DND-41 (cell line): ENCODE data around the gene ZC3H12A.

Source experiments
- ATAC-seq: fragments of 200-7000 bp; cut with Tn5 transposase; 3 replicates; pipeline ENCODE4 v1.9.1; 2021; ENCODE audit warnings: low read depth; ENCODE audit not compliant: insufficient read depth
- DNase-seq: peaks from one replicate; pipeline ENCODE4 v3.0.0-alpha.2; 2020
- H2AFZ ChIP-seq: 2 replicates; pipeline ENCODE4 v1.6.0; 2012; ENCODE audit warnings: low read depth, low read length
- H3K27ac ChIP-seq: 2 replicates; pipeline ENCODE4 v1.5.1; 2012; ENCODE audit warnings: low read length, inconsistent platforms
- H3K27me3 ChIP-seq: fragments of 200-600 bp; sonication (generic); 2 replicates; pipeline ENCODE4 v1.6.0; 2012; ENCODE audit warnings: low read length, mild to moderate bottlenecking, inconsistent platforms; ENCODE audit not compliant: insufficient read depth, poor library complexity
- H3K36me3 ChIP-seq: 2 replicates; pipeline ENCODE4 v1.5.1; 2012; ENCODE audit warnings: low read length, inconsistent platforms; ENCODE audit not compliant: insufficient read depth
- H3K4me1 ChIP-seq: 2 replicates; pipeline ENCODE4 v1.5.1; 2012; ENCODE audit warnings: mild to moderate bottlenecking, low read length; ENCODE audit not compliant: insufficient read depth
- H3K4me2 ChIP-seq: 2 replicates; pipeline ENCODE4 v1.6.0; 2012; ENCODE audit warnings: mild to moderate bottlenecking, moderate library complexity, low read length, inconsistent platforms; ENCODE audit not compliant: insufficient read depth
- H3K4me3 ChIP-seq, 2 experiments: fragments of 200-600 bp in 1 of 2; shearing (Covaris generic) in 1 of 2; 2 replicates each; pipeline ENCODE4 v1.5.1; 2012 to 2016; ENCODE audit warnings: inconsistent platforms in 2 of 2, low read length in 2 of 2, mild to moderate bottlenecking in 2 of 2, low read depth in 1 of 2, moderate library complexity in 1 of 2
- H3K79me2 ChIP-seq: 2 replicates; pipeline ENCODE4 v1.6.0; 2012; ENCODE audit warnings: low read length, inconsistent platforms; ENCODE audit not compliant: insufficient read depth
- H3K9ac ChIP-seq: 2 replicates; pipeline ENCODE4 v1.6.0; 2012; ENCODE audit warnings: low read depth, mild to moderate bottlenecking, inconsistent platforms, low read length, moderate library complexity
- H3K9me3 ChIP-seq: 2 replicates; pipeline ENCODE4 v1.5.1; 2012; ENCODE audit warnings: low read length, moderate library complexity, mild to moderate bottlenecking, inconsistent platforms; ENCODE audit not compliant: insufficient read depth, severe bottlenecking
- H4K20me1 ChIP-seq: 2 replicates; pipeline ENCODE4 v1.6.0; 2012; ENCODE audit warnings: low read length; ENCODE audit not compliant: insufficient read depth
- CTCF ChIP-seq: IDR thresholded peaks from 2 replicates; pipeline ENCODE4 v1.5.1; 2012; ENCODE audit warnings: borderline replicate concordance, low read length, moderate library complexity, mild to moderate bottlenecking; ENCODE audit not compliant: poor library complexity, severe bottlenecking; ENCODE audit errors: extremely low read depth
- EZH2 ChIP-seq: IDR thresholded peaks from 3 replicates; pipeline ENCODE4 v1.6.1; 2012; ENCODE audit warnings: borderline replicate concordance, low read depth, mild to moderate bottlenecking, moderate library complexity, low read length, inconsistent platforms; ENCODE audit not compliant: severe bottlenecking

The ZC3H12A gene

GRCh38 chr1:37478890-37479254 is 4.5 kb downstream of the ZC3H12A start:
- no peak for TF ChIP-seq CTCF
- TF ChIP-seq EZH2, result no peak
- ATAC-seq (no peak), DNase-seq (no peak)
- H4K20me1 ChIP-seq, result peaks cover 50% of the 10 kb centered on the region
- peaks cover 39% of the 10 kb centered on the region for H3K79me2 ChIP-seq
- no peak overlapping the region for H3K4me3 ChIP-seq
- peak overlapping the region; percentile 10; the same call in 1 of the 2 replicates for H3K4me2 ChIP-seq
- 0 out of 2 replicates have a peak overlapping the region, but pooled peaks have one; percentile 12 for H3K9ac ChIP-seq
- H3K27me3 ChIP-seq, result no peaks in the 10 kb centered on the region
- no peak overlapping the region for H2AFZ ChIP-seq
- peaks cover 85% of the 10 kb centered on the region for H3K36me3 ChIP-seq
- H3K27ac ChIP-seq, result peak overlapping the region; percentile 32; the same call in 1 of the 2 replicates
- no peaks in the 10 kb centered on the region for H3K9me3 ChIP-seq
- peaks cover 49% of the 10 kb centered on the region for H3K4me1 ChIP-seq

- no peak overlapping the region for H3K4me3 ChIP-seq
- peaks cover 45% of the 10 kb centered on the region for H3K4me1 ChIP-seq
- TF ChIP-seq CTCF (no peak), EZH2 (no peak)
- H3K27ac ChIP-seq, result peak overlapping the region; percentile 32; the same call in 1 of the 2 replicates
- ATAC-seq, result 0 out of 3 replicates have a peak, but pooled peaks have one; percentile 14
- H4K20me1 ChIP-seq, result peaks cover 50% of the 10 kb centered on the region
- H3K27me3 ChIP-seq, result no peaks in the 10 kb centered on the region
- DNase-seq, result peak; percentile 39
- 0 out of 2 replicates have a peak overlapping the region, but pooled peaks have one; percentile 12 for H3K9ac ChIP-seq
- no peak overlapping the region for H2AFZ ChIP-seq
- no peaks in the 10 kb centered on the region for H3K9me3 ChIP-seq
- peaks cover 86% of the 10 kb centered on the region for H3K36me3 ChIP-seq
- H3K79me2 ChIP-seq, result peaks cover 39% of the 10 kb centered on the region
- H3K4me2 ChIP-seq, result 0 out of 2 replicates have a peak overlapping the region, but pooled peaks have one; percentile 10
Observed at GRCh38 chr1:37479255-37480124, 5.1 kb downstream of the ZC3H12A start.

GRCh38 chr1:37480125-37480466 is 5.7 kb downstream of the ZC3H12A start:
- no peak overlapping the region for H3K4me3 ChIP-seq
- ATAC-seq (no peak), DNase-seq (no peak)
- H3K9me3 ChIP-seq, result no peaks in the 10 kb centered on the region
- peaks cover 50% of the 10 kb centered on the region for H4K20me1 ChIP-seq
- peaks cover 86% of the 10 kb centered on the region for H3K36me3 ChIP-seq
- H3K79me2 ChIP-seq, result peaks cover 34% of the 10 kb centered on the region
- no peak overlapping the region for H2AFZ ChIP-seq
- H3K27ac ChIP-seq, result no peak overlapping the region
- no peak overlapping the region for H3K9ac ChIP-seq
- H3K4me1 ChIP-seq, result peaks cover 42% of the 10 kb centered on the region
- no peaks in the 10 kb centered on the region for H3K27me3 ChIP-seq
- H3K4me2 ChIP-seq, result no peak overlapping the region
- TF ChIP-seq EZH2, result no peak
- no peak for TF ChIP-seq CTCF
